ENCODE data around the gene FRMD4B. TPM values are rescaled to one million over a fixed set of nuclear protein-coding genes. Genes with fewer than 3 reads are reported as not detected.

FRMD4B gene
- total RNA-seq, 6 donors from 2014 or later, result 48.0 to 136 (median 62.8) TPM

GRCh38 chr3:69182588-69183316 lies 203.1 kb downstream of the FRMD4B start:
- no peaks in the 10 kb centered on the region for H3K27me3 ChIP-seq
- WGBS, 2 donors, result 78 to 84% methylated on average over 8 of the region's 8 CpGs
- H3K9me3 ChIP-seq, result no peaks in the 10 kb centered on the region
- ATAC-seq (ENCODE audit: low FRiP score in 2 of 2) (no peak), DNase-seq (no peak)
- no peak for TF ChIP-seq CTCF (IDR thresholded peaks at IDR 0.05)
- TF ChIP-seq POLR2AphosphoS5 (IDR thresholded peaks at IDR 0.05), result no peak
- TF ChIP-seq EP300 (IDR thresholded peaks at IDR 0.05), result no peak
- TF ChIP-seq POLR2A (IDR thresholded peaks at IDR 0.05), result no peak
- peaks cover 16 to 73% (median 51%) of the 10 kb centered on the region in 4 donors for H3K36me3 ChIP-seq
- H3K27ac ChIP-seq, result peak overlapping the region in 1 of 4 donors; percentile 18
- H3K4me3 ChIP-seq, result no peak overlapping the region
- H3K4me1 ChIP-seq, result peaks cover 6 to 20% (median 17%) of the 10 kb centered on the region in 4 donors

GRCh38 chr3:69181592-69182211 lies 204.2 kb downstream of the FRMD4B start:
- peak overlapping the region in 1 of 4 donors; percentile 18 for H3K27ac ChIP-seq
- WGBS, 2 donors, result 75% methylated on average over 9 of the region's 9 CpGs
- no peaks in the 10 kb centered on the region for H3K27me3 ChIP-seq
- ATAC-seq (ENCODE audit: low FRiP score in 2 of 2) (no peak), DNase-seq (no peak)
- peaks cover 14 to 62% (median 45%) of the 10 kb centered on the region in 4 donors for H3K36me3 ChIP-seq
- H3K9me3 ChIP-seq, result no peaks in the 10 kb centered on the region
- peaks cover 6 to 20% (median 17%) of the 10 kb centered on the region in 4 donors for H3K4me1 ChIP-seq
- no peak overlapping the region for H3K4me3 ChIP-seq
- TF ChIP-seq POLR2A (IDR thresholded peaks at IDR 0.05), result no peak
- TF ChIP-seq POLR2AphosphoS5 (IDR thresholded peaks at IDR 0.05), result no peak
- no peak for TF ChIP-seq EP300 (IDR thresholded peaks at IDR 0.05)
- no peak for TF ChIP-seq CTCF (IDR thresholded peaks at IDR 0.05)

- TF ChIP-seq POLR2AphosphoS5 (IDR thresholded peaks at IDR 0.05) (no peak), EP300 (IDR thresholded peaks at IDR 0.05) (no peak), POLR2A (IDR thresholded peaks at IDR 0.05) (no peak), CTCF (IDR thresholded peaks at IDR 0.05) (no peak)
- H3K4me3 ChIP-seq, result no peak overlapping the region
- DNase-seq (no peak), ATAC-seq (ENCODE audit: low FRiP score in 2 of 2) (no peak)
- no peaks in the 10 kb centered on the region for H3K9me3 ChIP-seq
- 87 to 91% methylated on average over 17 to 23 of the region's 23 CpGs for WGBS, 2 donors
- peak overlapping the region in 1 of 4 donors; percentile 24 for H3K27ac ChIP-seq
- no peaks in the 10 kb centered on the region for H3K27me3 ChIP-seq
- peaks cover 6 to 20% (median 17%) of the 10 kb centered on the region in 4 donors for H3K4me1 ChIP-seq
- H3K36me3 ChIP-seq, result peaks cover 10 to 62% (median 41%) of the 10 kb centered on the region in 4 donors
Observed at GRCh38 chr3:69180869-69181591, 204.9 kb downstream of the FRMD4B start.

GRCh38 chr3:69179740-69180372 lies 206.0 kb downstream of the FRMD4B start:
- ATAC-seq (ENCODE audit: low FRiP score in 2 of 2) (peak in 1 of 2 donors; percentile 11), DNase-seq (no peak)
- TF ChIP-seq CTCF (IDR thresholded peaks at IDR 0.05) (no peak), POLR2AphosphoS5 (IDR thresholded peaks at IDR 0.05) (no peak), POLR2A (IDR thresholded peaks at IDR 0.05) (no peak), EP300 (IDR thresholded peaks at IDR 0.05) (no peak)
- no peaks in the 10 kb centered on the region for H3K27me3 ChIP-seq
- no peak overlapping the region for H3K4me3 ChIP-seq
- H3K9me3 ChIP-seq, result no peaks in the 10 kb centered on the region
- 58 to 66% methylated on average over 4 of the region's 4 CpGs for WGBS, 2 donors
- peaks cover 6 to 64% (median 36%) of the 10 kb centered on the region in 4 donors for H3K36me3 ChIP-seq
- H3K4me1 ChIP-seq, result peaks cover 6 to 20% (median 17%) of the 10 kb centered on the region in 4 donors
- peak overlapping the region in 2 of 4 donors; percentile 45 to 46 for H3K27ac ChIP-seq

All from upper lobe of left lung (tissue), 6 donors.